HCT116 (cell line): ENCODE results near the gene RAB6C. TPM values are rescaled to one million over a fixed set of nuclear protein-coding genes. Genes with fewer than 3 reads are reported as not detected.
"Not testable (repeated sequence)": the region's sequence is repeated elsewhere in the genome, so short reads cannot be mapped to it uniquely, and the experiment has no call there.

Source experiments
- ATAC-seq: fragments of 200-7000 bp; cut with Tn5 transposase; 2 replicates; pipeline ENCODE4 v1.9.1; 2020; ENCODE audit warnings: mild to moderate bottlenecking, moderate library complexity
- BruUV-seq: library from RNA; stranded (reverse); fragments of 400-500 nt; replicated peaks from 2 replicates; lab custom pipeline; 2021; lab: Mats Ljungman, UMichigan
- CTCF ChIA-PET: fragments of 300-600 bp; sonication (Branson Sonifier 250); formaldehyde crosslinking; loops from one replicate; lab custom pipeline; 2021; ENCODE audit warnings: antibody characterized with exemption; lab: Charles Lee
- POLR2A ChIA-PET: fragments of 300-600, 350-600 bp; sonication (Branson Sonifier 250); formaldehyde crosslinking; loops from one replicate; lab custom pipeline; 2021; ENCODE audit warnings: antibody characterized with exemption; lab: Charles Lee
- RAD21 ChIA-PET, 2 experiments: fragments of 300-600 bp; sonication (Branson Sonifier 250); formaldehyde crosslinking; loops; one replicate each; lab custom pipeline; 2023; ENCODE audit warnings: low total read pairs in 2 of 2; ENCODE audit not compliant: uncharacterized antibody in 2 of 2, unreplicated experiment in 2 of 2, low non-redundant PET in 1 of 2; lab: Charles Lee
- DNase-seq: peaks from one replicate; pipeline ENCODE4 v3.0.0-alpha.2; 2010; ENCODE audit warnings: low read depth, low spot score
- H2AFZ ChIP-seq: fragments of 200-600 bp; shearing (Covaris generic), sonication (generic); 2 replicates; pipeline ENCODE4 v1.6.1; 2017; ENCODE audit warnings: low read depth, mixed run types, mixed read lengths, antibody characterized with exemption, low read length; ENCODE audit not compliant: poor library complexity, severe bottlenecking
- H3K27ac ChIP-seq: 2 replicates; pipeline ENCODE4 v1.5.1; 2012; ENCODE audit warnings: low read depth, low read length
- H3K27me3 ChIP-seq: fragments of 200-600 bp; sonication (generic); 2 replicates; pipeline ENCODE4 v1.6.1; 2016; ENCODE audit warnings: mixed run types, low read length, mixed read lengths; ENCODE audit not compliant: insufficient read depth
- H3K36me3 ChIP-seq, 2 experiments: fragments of 200-500 bp in 1 of 2; fragments of 200-600 bp in 1 of 2; sonication (Bioruptor generic) in 1 of 2; sonication (generic) in 1 of 2; 2 replicates each; pipeline versions ENCODE4 v1.5.1 to v1.6.1; 2014 to 2016; ENCODE audit warnings: low read length in 2 of 2, inconsistent platforms in 1 of 2, mixed read lengths in 1 of 2, mixed run types in 1 of 2; ENCODE audit not compliant: insufficient read depth in 2 of 2, control insufficient read depth in 1 of 2
- H3K4me1 ChIP-seq, 2 experiments: fragments of 200-600 bp in 1 of 2; sonication (generic) in 1 of 2; 2 replicates each; pipeline versions ENCODE4 v1.5.1 to v1.6.1; 2012 to 2017; ENCODE audit warnings: low read length in 2 of 2, inconsistent platforms in 1 of 2, mild to moderate bottlenecking in 1 of 2, mixed read lengths in 1 of 2, mixed run types in 1 of 2, moderate library complexity in 1 of 2; ENCODE audit not compliant: insufficient read depth in 2 of 2, control insufficient read depth in 1 of 2
- H3K4me2 ChIP-seq: fragments of 200-600 bp; sonication (generic); 2 replicates; pipeline ENCODE4 v1.6.1; 2017; ENCODE audit warnings: mixed run types, low read length, mixed read lengths
- H3K4me3 ChIP-seq, 2 experiments: fragments of 200-600 bp in 1 of 2; sonication (generic) in 1 of 2; replicated peaks in 1 of 2; 2 replicates each; pipeline ENCODE4 v1.5.1; 2011 to 2016; ENCODE audit warnings: low read length in 2 of 2, control low read depth in 1 of 2, low read depth in 1 of 2, mild to moderate bottlenecking in 1 of 2, mixed read lengths in 1 of 2, mixed run types in 1 of 2
- H3K79me2 ChIP-seq: fragments of 200-600 bp; sonication (generic); 2 replicates; pipeline ENCODE4 v1.6.1; 2017; ENCODE audit warnings: mild to moderate bottlenecking, mixed run types, low read length, moderate library complexity, mixed read lengths; ENCODE audit not compliant: insufficient read depth
- H3K9ac ChIP-seq: fragments of 200-600 bp; sonication (generic); 2 replicates; pipeline ENCODE4 v1.6.1; 2016; ENCODE audit warnings: low read length, mixed read lengths
- H3K9me2 ChIP-seq: fragments of 200-600 bp; sonication (generic), shearing (Covaris generic); 2 replicates; pipeline ENCODE4 v1.6.1; 2017; ENCODE audit warnings: mixed run types, mild to moderate bottlenecking, moderate library complexity; ENCODE audit not compliant: insufficient read depth
- H3K9me3 ChIP-seq, 2 experiments: fragments of 200-500 bp in 1 of 2; fragments of 200-600 bp in 1 of 2; sonication (Bioruptor generic) in 1 of 2; sonication (generic) in 1 of 2; 2 replicates each; pipeline ENCODE4 v1.6.1; 2014 to 2017; ENCODE audit warnings: low read length in 2 of 2, mixed read lengths in 2 of 2, inconsistent platforms in 1 of 2, low read depth in 1 of 2, mild to moderate bottlenecking in 1 of 2, mixed run types in 1 of 2, moderate library complexity in 1 of 2; ENCODE audit not compliant: control insufficient read depth in 1 of 2, insufficient read depth in 1 of 2
- H4K20me1 ChIP-seq: fragments of 200-600 bp; sonication (generic), shearing (Covaris generic); 2 replicates; pipeline ENCODE4 v1.6.1; 2017; ENCODE audit warnings: mixed run types, mild to moderate bottlenecking, moderate library complexity; ENCODE audit not compliant: insufficient read depth
- intact Hi-C: fragments of 100-400 bp; cut with micrococcal nuclease; formaldehyde crosslinking; loops from 2 replicates; pipeline ENCODE4 v1.10.0; 2022
- total RNA-seq: library from RNA; stranded (reverse); gene quantifications from one replicate; pipeline ENCODE4 v1.2.1, GENCODE V29; 2021; ENCODE audit not compliant: unreplicated experiment

Gene RAB6C
- total RNA-seq, 1 experiment from 2014 or later: not detected

DNA sequence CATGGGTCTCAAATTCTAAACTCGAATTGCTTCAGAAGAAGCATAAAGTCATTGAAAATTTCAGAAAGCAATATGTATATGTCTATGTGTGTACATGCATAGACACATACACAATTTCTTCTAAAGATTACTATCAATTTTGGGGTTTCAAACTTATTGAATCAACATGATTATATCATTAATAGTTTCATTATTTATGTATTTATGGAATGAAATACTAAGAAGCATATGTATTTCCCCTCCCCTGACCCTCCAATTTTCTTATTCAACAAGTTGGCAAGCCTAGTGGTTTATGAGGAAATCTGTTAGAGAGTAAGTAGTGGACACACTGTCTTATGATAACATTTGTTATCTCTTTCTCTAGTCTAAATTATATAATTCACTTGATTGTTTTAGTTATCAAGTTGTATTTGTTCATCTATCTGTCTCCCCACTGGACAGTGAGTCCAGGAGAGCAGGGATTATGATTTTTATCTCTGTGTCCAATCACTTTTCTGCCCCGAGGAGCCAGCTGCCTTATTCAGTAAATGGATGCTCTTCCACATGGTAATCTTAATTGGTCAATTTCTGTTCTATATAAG, 17.3 kb downstream of the RAB6C start:
- BruUV-seq, H3K4me2 ChIP-seq, intact Hi-C loops, DNase-seq, H3K9me2 ChIP-seq, H3K27ac ChIP-seq, CTCF ChIA-PET, H2AFZ ChIP-seq, H4K20me1 ChIP-seq, H3K36me3 ChIP-seq, POLR2A ChIA-PET, H3K79me2 ChIP-seq, H3K9ac ChIP-seq, H3K4me1 ChIP-seq, RAD21 ChIA-PET, H3K4me3 ChIP-seq, ATAC-seq, H3K9me3 ChIP-seq: not testable (repeated sequence)
- peaks cover 12% of the 10 kb centered on the region for H3K27me3 ChIP-seq

DNA sequence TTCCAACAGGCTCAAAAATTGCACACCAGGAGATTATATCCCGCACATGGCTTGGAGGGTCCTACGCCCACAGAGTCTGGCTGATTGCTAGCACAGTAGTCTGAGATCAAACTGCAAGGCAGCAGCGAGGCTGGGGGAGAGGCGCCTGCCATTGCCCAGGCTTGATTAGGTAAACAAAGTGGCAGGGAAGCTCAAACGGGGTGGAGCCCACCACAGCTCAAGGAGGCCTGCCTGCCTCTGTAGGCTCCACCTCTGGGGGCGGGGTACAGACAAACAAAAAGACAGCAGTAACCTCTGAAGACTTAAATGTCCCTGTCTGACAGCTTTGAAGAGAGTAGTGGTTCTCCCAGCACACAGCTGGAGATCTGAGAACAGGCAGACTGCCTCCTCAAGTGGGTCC, 19.3 kb downstream of the RAB6C start:
- H3K36me3 ChIP-seq, intact Hi-C loops, ATAC-seq, H3K4me1 ChIP-seq, BruUV-seq, H3K79me2 ChIP-seq, H4K20me1 ChIP-seq, H3K9me2 ChIP-seq, RAD21 ChIA-PET, H3K9me3 ChIP-seq, H2AFZ ChIP-seq, H3K9ac ChIP-seq, POLR2A ChIA-PET, H3K4me3 ChIP-seq, H3K4me2 ChIP-seq, CTCF ChIA-PET, H3K27ac ChIP-seq, DNase-seq: not testable (repeated sequence)
- peaks cover 22% of the 10 kb centered on the region for H3K27me3 ChIP-seq

DNA sequence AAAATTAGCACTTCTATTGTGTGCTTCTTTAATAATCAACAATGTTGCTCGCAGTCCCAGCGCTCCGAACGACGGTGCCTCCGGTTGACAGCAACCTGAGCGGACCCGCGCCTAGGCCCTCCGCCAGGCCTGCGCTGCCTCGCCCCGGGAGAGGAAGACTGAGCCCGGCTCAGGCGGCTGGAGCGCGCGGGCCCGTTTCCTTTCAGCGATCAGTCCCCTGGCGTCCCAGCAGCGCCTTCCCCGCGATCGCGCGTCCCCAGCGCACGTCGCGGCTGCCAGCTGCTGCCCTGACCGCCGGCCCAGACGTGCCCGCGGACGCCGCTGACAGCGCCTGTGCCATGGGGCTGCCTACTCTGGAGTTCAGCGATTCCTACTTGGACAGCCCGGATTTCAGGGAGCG, 26.4 kb downstream of the RAB6C start:
- H3K4me1 ChIP-seq, H3K9me3 ChIP-seq, H4K20me1 ChIP-seq, H2AFZ ChIP-seq, BruUV-seq, H3K9me2 ChIP-seq, intact Hi-C loops, H3K4me2 ChIP-seq, H3K36me3 ChIP-seq, CTCF ChIA-PET, POLR2A ChIA-PET, H3K79me2 ChIP-seq, DNase-seq, RAD21 ChIA-PET, H3K4me3 ChIP-seq, ATAC-seq, H3K9ac ChIP-seq, H3K27ac ChIP-seq: not testable (repeated sequence)
- H3K27me3 ChIP-seq: peaks cover 14% of the 10 kb centered on the region

DNA sequence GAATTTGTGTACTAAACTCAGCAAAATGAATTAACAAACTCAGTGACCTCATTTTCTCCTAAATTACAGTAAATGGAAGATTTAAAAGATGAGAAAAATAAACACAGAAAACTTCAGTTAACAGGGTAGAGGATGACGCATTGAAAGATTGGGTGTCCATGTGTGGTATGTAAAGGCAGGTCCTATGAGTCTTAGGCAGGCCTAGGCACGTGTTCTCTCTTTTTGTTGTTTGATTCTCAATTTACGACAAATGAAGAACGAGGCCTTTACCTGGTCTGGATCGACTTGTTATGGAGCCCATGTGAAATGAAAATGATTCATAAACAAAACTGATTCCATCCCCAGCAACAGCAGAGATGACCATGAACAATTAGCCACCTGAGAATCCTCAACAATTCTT, 37.2 kb downstream of the RAB6C start:
- H2AFZ ChIP-seq, H3K9me2 ChIP-seq, H3K9me3 ChIP-seq, BruUV-seq, H3K79me2 ChIP-seq, H3K9ac ChIP-seq, H3K4me3 ChIP-seq, H3K36me3 ChIP-seq, POLR2A ChIA-PET, H3K27ac ChIP-seq, DNase-seq, H4K20me1 ChIP-seq, H3K4me1 ChIP-seq, CTCF ChIA-PET, ATAC-seq, H3K4me2 ChIP-seq, RAD21 ChIA-PET, intact Hi-C loops: not testable (repeated sequence)
- H3K27me3 ChIP-seq: peaks cover 24% of the 10 kb centered on the region
